K562 (cell line): ENCODE data around the gene MFSD2B. TPM values are rescaled to one million over a fixed set of nuclear protein-coding genes. Genes with fewer than 3 reads are reported as not detected.
A peak's percentile ranks its signal among the peaks of the same experiment; 100 is the strongest.

ENCODE experiments used
- FOXA1 ChIP-seq: fragments of 450-650 bp; IDR thresholded peaks from 2 replicates; pipeline ENCODE4 v1.6.1; 2016; ENCODE audit warnings: mild to moderate bottlenecking, borderline replicate concordance
- FOXK2 ChIP-seq, 2 experiments: fragments of 450-650 bp; IDR thresholded peaks in 1 of 2; conservative IDR thresholded peaks in 1 of 2; 2 replicates each; pipeline ENCODE4 v1.6.1; 2016; ENCODE audit warnings: low read depth in 2 of 2, mild to moderate bottlenecking in 1 of 2
- HBP1 ChIP-seq: fragments of 450-650 bp; formaldehyde crosslinking; IDR thresholded peaks from 2 replicates; pipeline ENCODE4 v1.4.0; 2022; ENCODE audit warnings: missing genetic modification characterization
- MAFK ChIP-seq: IDR thresholded peaks from 2 replicates; pipeline ENCODE4 v1.6.1; 2011; ENCODE audit warnings: low read length, improper control_type of control experiment
- MBD2 ChIP-seq: sonication (generic); IDR thresholded peaks from 2 replicates; pipeline ENCODE4 v1.6.1; 2016; ENCODE audit warnings: low read depth, borderline replicate concordance
- MCM2 ChIP-seq: fragments of 450-650 bp; IDR thresholded peaks from 2 replicates; pipeline ENCODE4 v1.6.1; 2017; ENCODE audit warnings: low read depth, mild to moderate bottlenecking
- MIER1 ChIP-seq: fragments of 450-650 bp; IDR thresholded peaks from 2 replicates; pipeline ENCODE4 v1.6.1; 2016; ENCODE audit warnings: antibody characterized with exemption, mild to moderate bottlenecking, low read depth
- MTA2 ChIP-seq: fragments of 450-650 bp; IDR thresholded peaks from 2 replicates; pipeline ENCODE4 v1.6.1; 2016; ENCODE audit warnings: low read depth
- MXI1 ChIP-seq: IDR thresholded peaks from 2 replicates; pipeline ENCODE4 v1.6.1; 2011; ENCODE audit warnings: low read depth, mild to moderate bottlenecking, improper control_type of control experiment, low read length
- NR3C1 ChIP-seq: sonication (generic); formaldehyde crosslinking; IDR thresholded peaks from 2 replicates; pipeline ENCODE4 v1.8.1; 2022; ENCODE audit warnings: missing genetic modification reagents
- POLR2B ChIP-seq: fragments of 450-650 bp; IDR thresholded peaks from 2 replicates; pipeline ENCODE4 v1.6.1; 2018; ENCODE audit warnings: low read depth; ENCODE audit not compliant: partially characterized antibody
- RBM34 ChIP-seq: fragments of 200-400 bp; formaldehyde crosslinking; IDR thresholded peaks from 2 replicates; pipeline ENCODE4 v1.6.1; 2018; ENCODE audit warnings: low read length, borderline replicate concordance; ENCODE audit not compliant: insufficient read depth
- SIN3B ChIP-seq: fragments of 450-650 bp; IDR thresholded peaks from 2 replicates; pipeline ENCODE4 v1.6.1; 2017; ENCODE audit warnings: low read depth, mild to moderate bottlenecking, moderate library complexity
- SMARCE1 ChIP-seq: fragments of 450-650 bp; IDR thresholded peaks from 2 replicates; pipeline ENCODE4 v1.7.1; 2016; ENCODE audit warnings: mild to moderate bottlenecking
- SREBF2 ChIP-seq: sonication (generic); formaldehyde crosslinking; IDR thresholded peaks from 2 replicates; pipeline ENCODE4 v1.4.0; 2020; ENCODE audit warnings: mild to moderate bottlenecking, missing genetic modification reagents
- TRIM24 ChIP-seq, 2 experiments: fragments of 450-650 bp; IDR thresholded peaks; 2 replicates each; pipeline ENCODE4 v1.6.1; 2016
- XRCC3 ChIP-seq: fragments of 450-650 bp; IDR thresholded peaks from 2 replicates; pipeline ENCODE4 v1.6.1; 2017; ENCODE audit warnings: mild to moderate bottlenecking, moderate library complexity
- YY1 ChIP-seq, 3 experiments: IDR thresholded peaks; 2 replicates each; pipeline ENCODE4 v1.6.1; 2011; ENCODE audit warnings: low read length in 2 of 3, mild to moderate bottlenecking in 2 of 3, moderate library complexity in 2 of 3, borderline replicate concordance in 1 of 3, control low read depth in 1 of 3, low read depth in 1 of 3; ENCODE audit not compliant: insufficient read depth in 3 of 3, insufficient replicate concordance in 2 of 3, control insufficient read depth in 1 of 3, insufficient read length in 1 of 3; ENCODE audit errors: extremely low read depth in 1 of 3
- ZBTB7A ChIP-seq: IDR thresholded peaks from 2 replicates; pipeline ENCODE4 v1.6.1; 2011; ENCODE audit warnings: low read depth, mild to moderate bottlenecking, low read length, moderate library complexity, borderline replicate concordance; ENCODE audit not compliant: control insufficient read depth
- ZC3H4 ChIP-seq: sonication (generic); formaldehyde crosslinking; IDR thresholded peaks from 2 replicates; pipeline ENCODE4 v1.9.0; 2021; ENCODE audit warnings: missing genetic modification reagents, borderline replicate concordance
- ZHX1 ChIP-seq: fragments of 150-350 bp; conservative IDR thresholded peaks from 2 replicates; pipeline ENCODE4 v1.6.1; 2014; ENCODE audit warnings: low read length
- ZNF311 ChIP-seq: fragments of 250-450 bp; sonication (Bioruptor Pico); IDR thresholded peaks from 2 replicates; pipeline ENCODE4 v1.4.0; 2020; ENCODE audit warnings: mild to moderate bottlenecking, moderate library complexity
- ZNF707 ChIP-seq: fragments of 250-450 bp; sonication (Bioruptor Pico); conservative IDR thresholded peaks from 2 replicates; pipeline ENCODE4 v1.8.0; 2022; ENCODE audit warnings: inconsistent platforms, mild to moderate bottlenecking, moderate library complexity
- ZNF75A ChIP-seq: fragments of 450-650 bp; formaldehyde crosslinking; IDR thresholded peaks from 2 replicates; pipeline ENCODE4 v1.4.0; 2020; ENCODE audit warnings: mild to moderate bottlenecking
- polyA plus RNA-seq, 8 experiments: library from polyadenylated mRNA; depleted of rRNA in 4 of 8; stranded (reverse) in 5 of 8; unstranded in 3 of 8; fragments of >200 nt; fragmentation: Nextera tagmentation in 2 of 8; fragmentation: Illumina TruSeq in 1 of 8; extraction: Ambion mirVana in 2 of 8; extraction: Trizol in 1 of 8; gene quantifications; 2 replicates each; pipeline versions ENCODE4 v1.2.1 to v1.2.3, GENCODE V29; 2011 to 2014; ENCODE audit warnings: inconsistent platforms in 1 of 8, missing spikeins in 1 of 8
- total RNA-seq, 7 experiments: library from RNA; depleted of rRNA in 6 of 7; stranded (reverse); fragments of >200 nt in 6 of 7; fragmentation: Illumina TruSeq in 2 of 7; extraction: Trizol in 2 of 7; gene quantifications; 2 replicates each; pipeline versions ENCODE4 v1.2.1 to v1.2.3, GENCODE V29; 2011 to 2021; ENCODE audit warnings: low replicate concordance in 1 of 7

Gene MFSD2B
- total and polyA plus RNA-seq, 9 of the 15 experiments (the other 6 are each of a cell fraction or from before 2014, with no cell fraction given) = 2.6 to 10.9 (median 6.8) TPM

GRCh38 chr2:24010477-24011249 lies 778 bp downstream of the MFSD2B start (continued):
- TF ChIP-seq MIER1 (no peak), SMARCE1 (no peak), MCM2 (no peak), MAFK (no peak), ZNF707 (no peak), MXI1 (no peak), HBP1 (CRISPR knock-in tag) (0 out of 2 replicates have a peak, but pooled peaks have one; percentile 20), SREBF2 (no peak), POLR2B (no peak), SIN3B (peak; percentile 12; the same call in 1 of the 2 replicates), FOXK2 (conservative IDR thresholded peaks at IDR 0.05 in 1 of 2, IDR thresholded peaks at IDR 0.05 in 1 of 2; ENCODE audit: low read depth in 2 of 2) (no peak), RBM34 (no peak), ZNF75A (0 out of 2 replicates have a peak, but pooled peaks have one; percentile 27), MTA2 (no peak), FOXA1 (no peak), MBD2 (no peak), XRCC3 (no peak), ZBTB7A (peak; percentile 93), ZNF311 (no peak), TRIM24 (IDR thresholded peaks at IDR 0.05) (no peak), YY1 (IDR thresholded peaks at IDR 0.05; ENCODE audit: borderline replicate concordance in 1 of 3, control insufficient read depth in 1 of 3, extremely low read depth in 1 of 3, insufficient read depth in 3 of 3, insufficient read length in 1 of 3, insufficient replicate concordance in 2 of 3, low read depth in 1 of 3, low read length in 2 of 3) (peak in 1 of 3 experiments; percentile 7), ZHX1 (no peak), ZC3H4 (no peak), NR3C1 (CRISPR knock-in tag) (no peak)
